HG02973 (cell line): ENCODE results near the gene TTI1.

Experiments used
- ATAC-seq: cut with Tn5 transposase; IDR thresholded peaks from one replicate; pipeline ENCODE4 v1.9.1; 2021; ENCODE audit warnings: moderate library complexity; ENCODE audit not compliant: unreplicated experiment

TTI1 gene

DNA sequence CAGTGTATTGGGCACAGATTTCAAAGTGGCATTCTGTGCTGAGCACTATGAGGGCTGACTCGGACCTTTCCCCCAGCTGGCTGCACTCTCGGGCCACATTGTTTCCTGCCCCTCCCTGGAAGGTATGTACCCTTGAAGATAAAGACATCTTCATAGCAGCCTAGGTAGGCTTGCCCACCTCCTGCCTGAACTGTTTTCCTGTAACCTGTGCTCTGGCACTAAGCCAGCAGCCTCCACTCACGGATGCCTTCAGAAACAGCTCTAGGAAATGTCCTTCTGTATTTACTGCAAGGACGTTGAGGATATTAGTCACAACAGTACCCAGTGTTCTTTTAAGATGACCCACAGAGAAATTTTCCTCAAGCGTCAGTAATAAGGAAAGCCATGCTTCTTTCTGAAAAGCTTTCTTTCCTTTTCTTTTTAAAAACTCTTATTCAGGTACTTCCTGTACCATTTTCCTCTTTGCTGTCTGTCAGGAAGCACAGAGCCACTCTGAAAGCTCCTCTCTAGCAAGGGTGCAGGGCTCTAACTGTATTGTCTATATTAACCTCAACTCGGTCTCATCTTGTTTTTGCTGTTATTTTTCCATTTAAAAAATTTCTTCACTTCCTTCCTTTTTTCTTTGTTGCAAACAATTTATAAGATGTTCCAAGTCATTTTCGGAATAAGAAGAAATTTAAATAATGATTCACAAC is 43.5 kb downstream of the TTI1 start:
- no peak for ATAC-seq

GRCh38 chr20:37988306-37988954 is 44.8 kb downstream of the TTI1 start:
- no peak for ATAC-seq

DNA sequence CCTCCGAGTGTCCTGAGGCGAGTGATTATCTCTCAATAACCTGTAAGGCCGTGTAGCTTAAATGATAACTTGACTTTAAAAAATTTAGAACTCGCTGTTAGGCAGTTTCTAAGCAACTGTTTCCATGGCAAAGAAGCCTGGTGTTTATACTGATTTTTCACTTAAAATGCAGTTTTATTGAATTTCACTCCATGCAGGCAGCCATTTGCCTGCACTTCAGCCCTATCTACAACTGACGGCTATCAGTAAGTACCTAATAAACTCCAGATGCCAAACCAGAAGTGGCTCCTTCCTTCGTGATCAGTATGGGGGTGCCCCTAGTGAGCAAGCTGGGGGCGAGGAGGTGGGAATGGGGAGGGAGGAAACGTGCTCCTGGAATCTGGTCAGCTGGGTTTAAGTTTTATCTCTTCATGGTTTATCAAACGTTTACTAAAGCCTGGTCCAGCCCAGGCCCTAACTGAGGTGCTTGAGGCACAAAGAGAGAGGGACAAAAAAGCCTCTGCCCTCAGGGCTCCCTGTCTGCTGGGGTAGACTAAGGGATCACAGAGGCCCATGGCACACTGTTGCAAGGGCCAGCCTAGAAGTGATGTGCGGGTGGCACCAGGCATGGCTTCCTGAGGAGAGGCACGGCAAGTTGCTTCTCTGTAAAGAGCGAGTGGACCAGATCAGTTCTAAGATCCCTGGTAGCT is 45.5 kb downstream of the TTI1 start:
- ATAC-seq, result no peak

DNA sequence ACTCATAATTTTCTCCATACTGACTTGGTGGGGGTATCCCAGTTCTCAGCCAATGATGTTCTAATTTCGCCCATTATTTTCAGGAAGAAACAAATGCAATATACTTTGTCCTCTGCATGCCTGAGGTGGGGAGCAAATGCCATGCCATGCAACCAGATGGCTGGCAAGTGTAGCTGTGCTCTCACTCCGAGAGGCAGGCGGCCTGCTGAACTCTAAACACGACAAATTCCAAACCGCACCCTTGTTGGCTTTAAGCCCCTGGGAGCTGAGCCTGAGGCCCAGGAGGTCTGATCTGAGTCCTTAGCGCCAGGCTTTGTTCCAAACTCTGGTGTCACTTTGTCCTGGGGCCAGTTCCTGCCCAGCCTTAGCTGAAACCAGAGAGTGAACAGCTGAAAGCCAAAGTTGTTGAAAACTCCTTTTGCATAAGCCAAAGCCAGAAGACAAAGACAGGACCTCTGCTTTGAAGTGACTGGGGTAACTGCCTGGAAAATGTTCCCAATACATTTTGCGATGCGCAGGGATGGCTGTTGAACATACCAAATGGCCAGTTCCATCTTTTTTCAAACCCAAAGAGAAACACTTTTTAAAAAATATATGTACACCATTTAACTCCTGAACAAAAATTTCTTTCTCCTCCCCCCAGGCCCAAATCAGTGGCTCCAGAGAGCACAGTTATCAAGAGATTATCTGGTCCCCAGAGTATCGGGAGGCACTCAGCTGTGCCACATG is 46.2 kb downstream of the TTI1 start:
- ATAC-seq, result no peak

GRCh38 chr20:37986044-37986858 is 47.0 kb downstream of the TTI1 start:
- ATAC-seq, result no peak

DNA sequence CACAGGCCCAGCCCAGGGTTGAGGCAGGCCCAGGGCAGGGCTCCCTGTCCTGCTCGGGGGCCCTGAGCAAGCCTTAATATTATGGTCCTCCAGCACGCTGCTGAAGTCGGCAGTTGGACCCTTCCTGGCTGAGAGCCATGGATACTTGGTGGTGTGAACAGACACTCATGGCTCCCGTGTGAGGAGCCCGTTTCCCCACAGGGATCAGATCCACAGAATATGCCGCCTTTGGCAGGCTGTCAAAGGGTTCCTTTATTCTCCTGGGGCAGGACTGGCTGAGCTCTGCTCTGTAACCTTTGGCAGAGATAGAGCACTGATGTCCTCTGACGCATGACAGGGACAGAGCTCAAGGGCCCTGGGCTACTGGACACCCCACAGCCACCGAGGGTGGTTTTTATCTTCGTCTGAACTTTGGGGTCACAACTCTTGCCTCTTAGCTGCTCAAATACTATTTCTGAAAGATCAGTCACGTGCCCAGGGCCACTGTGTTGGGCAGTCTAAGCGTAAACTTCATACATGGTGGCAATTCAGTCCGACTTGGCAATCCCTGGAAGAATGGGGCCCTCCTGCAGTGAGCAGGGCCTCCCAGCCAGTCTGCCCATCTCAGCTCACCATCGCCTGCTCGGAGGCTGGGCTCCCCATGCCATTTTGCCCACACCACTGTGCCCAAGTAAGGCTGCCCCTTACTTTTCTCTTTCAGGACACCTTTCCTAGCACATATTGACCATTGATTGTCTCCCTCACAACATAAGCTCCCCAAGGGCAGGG is 49.1 kb downstream of the TTI1 start:
- ATAC-seq, result no peak

DNA sequence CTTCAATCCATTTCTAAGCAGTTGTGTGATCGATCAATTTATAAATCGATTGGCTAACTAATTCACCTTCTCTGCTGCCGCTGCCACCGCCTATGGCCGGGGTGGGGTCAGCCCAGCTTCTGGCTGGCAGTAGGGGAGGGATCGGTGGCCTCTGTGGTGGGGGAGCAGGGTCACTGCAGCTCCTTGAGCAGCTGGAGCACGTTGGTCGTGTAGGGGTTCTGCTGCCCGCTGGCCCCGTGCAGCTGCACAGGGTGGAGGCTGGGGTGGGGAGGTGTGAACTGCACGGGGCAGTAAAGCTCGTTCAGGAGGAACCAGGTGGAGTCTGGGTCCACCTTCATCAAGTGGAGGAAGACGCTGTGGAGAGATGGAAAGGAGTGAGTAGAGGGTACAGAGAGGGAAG is 50.0 kb downstream of the TTI1 start:
- no peak for ATAC-seq

DNA sequence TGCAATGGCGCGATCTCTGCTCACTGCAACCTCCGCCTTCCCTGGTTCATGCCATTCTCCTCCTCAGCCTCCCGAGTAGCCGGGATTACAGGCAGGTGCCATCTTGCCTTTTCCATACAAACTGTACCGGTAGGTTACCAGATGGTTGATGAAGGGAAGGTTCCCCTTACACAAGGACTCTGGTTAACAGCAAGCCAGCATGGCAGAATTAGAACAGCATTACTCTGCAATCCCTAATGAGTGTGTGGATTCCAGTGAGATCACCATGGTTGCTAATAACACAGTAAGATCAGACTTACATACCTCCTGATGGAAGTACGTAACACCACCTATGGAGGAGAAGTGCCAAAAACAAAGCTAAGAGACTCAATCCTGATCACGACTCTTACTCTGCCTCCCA is 51.7 kb downstream of the TTI1 start:
- ATAC-seq, result no peak

GRCh38 chr20:37980876-37981275 is 52.4 kb downstream of the TTI1 start:
- ATAC-seq, result no peak

DNA sequence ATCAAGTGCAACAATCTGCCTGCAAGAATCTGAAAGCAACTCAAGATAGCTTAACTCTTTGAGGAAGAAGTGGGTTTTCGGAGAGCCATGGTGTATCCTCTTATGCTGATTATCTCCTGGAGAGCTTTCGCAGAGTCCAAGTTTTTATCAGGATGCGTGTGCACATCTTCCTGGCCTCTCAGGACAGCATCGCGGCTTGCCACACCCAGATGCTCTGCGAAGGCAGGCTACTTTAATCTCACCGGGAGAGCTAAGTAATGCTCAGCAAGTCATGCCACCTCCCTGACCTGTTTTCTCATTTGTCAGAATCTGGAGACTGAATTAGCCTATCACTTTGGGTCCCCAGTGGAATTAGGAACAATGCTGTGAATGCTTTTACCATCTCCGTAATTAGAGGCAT is 52.9 kb downstream of the TTI1 start:
- no peak for ATAC-seq

DNA sequence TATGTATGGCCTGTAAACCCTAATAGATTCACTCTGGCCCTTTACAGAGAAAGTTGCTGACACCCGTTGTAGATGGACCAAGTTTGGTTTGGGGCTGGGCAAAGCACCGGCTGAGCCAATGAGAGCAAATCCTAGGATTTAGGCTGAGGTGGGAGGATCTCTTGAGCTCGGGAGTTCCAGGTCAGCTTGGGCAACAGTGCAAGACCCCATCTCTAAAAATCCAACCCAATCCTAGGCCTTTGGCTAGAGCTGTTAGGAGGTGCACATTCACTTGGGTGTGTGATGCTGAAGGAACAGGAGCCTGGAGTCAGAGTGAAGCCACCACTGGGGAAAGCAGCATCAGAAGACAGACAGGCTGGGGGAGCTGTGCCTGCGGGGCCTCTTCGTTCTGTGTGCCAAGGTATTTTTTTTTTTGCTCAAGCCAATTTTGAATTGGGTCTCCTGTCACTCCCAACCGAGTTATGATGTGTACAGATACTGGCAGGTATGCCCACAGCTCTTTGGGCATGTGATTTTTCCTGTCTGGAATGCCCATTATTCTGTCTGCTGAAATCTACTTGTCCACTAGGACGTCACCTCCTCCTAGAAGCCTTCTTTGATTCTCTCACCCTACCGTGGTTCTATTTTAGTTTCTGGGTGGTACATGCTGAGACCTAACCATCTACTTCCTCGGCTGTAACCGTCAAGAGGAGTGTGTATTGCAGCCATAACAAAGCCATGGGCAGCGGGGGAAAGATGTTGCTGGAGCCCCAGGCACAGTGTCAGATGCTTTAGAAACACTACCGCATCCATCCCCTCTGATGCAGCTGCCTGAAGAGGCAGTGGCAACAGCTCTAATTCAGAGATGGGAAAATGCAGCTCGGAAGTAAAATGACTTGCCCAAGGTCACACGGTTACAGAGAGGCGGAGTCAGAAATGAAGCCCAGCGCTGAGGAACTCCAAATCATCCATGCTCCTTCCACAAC is 54.0 kb downstream of the TTI1 start:
- no peak for ATAC-seq

DNA sequence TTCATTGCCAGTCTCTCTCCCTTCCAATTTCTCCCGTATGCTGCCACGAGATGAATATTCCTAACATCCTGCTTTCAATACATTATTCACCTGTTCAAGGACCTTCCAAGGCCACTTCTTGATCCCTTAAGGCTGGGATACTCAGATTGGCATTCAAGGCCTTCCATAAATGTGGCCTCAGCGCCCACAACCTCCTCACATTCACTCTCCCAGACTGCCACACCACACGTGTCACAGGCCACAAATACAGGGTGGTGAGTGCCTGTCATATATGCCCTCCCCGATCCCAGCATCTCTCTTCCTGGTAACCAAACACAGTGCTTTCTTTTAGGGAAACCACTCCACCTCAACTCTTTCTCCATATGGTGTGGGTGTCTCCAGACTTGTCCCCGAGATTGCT is 55.5 kb downstream of the TTI1 start:
- no peak for ATAC-seq

GRCh38 chr20:37977338-37977737 is 55.9 kb downstream of the TTI1 start:
- ATAC-seq, result no peak

DNA sequence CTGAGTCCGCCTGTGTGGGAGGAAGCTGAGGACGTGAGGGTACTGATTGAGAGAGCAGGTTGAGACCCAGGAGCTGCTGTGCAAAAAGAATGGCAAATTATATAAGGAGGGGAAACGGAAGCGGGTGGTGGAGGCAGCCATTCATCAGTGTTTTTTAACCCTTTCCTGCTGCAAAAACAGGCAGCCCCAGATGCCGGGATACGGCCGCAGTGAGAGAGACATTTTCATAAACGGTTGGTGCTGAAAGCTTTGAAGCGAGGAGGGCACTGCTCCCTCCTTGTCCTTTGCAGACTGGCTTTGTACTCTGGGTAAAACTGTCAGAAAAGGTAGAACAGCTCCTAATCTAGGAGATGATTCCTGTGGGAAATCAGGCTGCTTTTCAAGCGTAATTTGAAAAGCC is 56.4 kb downstream of the TTI1 start:
- ATAC-seq, result no peak

DNA sequence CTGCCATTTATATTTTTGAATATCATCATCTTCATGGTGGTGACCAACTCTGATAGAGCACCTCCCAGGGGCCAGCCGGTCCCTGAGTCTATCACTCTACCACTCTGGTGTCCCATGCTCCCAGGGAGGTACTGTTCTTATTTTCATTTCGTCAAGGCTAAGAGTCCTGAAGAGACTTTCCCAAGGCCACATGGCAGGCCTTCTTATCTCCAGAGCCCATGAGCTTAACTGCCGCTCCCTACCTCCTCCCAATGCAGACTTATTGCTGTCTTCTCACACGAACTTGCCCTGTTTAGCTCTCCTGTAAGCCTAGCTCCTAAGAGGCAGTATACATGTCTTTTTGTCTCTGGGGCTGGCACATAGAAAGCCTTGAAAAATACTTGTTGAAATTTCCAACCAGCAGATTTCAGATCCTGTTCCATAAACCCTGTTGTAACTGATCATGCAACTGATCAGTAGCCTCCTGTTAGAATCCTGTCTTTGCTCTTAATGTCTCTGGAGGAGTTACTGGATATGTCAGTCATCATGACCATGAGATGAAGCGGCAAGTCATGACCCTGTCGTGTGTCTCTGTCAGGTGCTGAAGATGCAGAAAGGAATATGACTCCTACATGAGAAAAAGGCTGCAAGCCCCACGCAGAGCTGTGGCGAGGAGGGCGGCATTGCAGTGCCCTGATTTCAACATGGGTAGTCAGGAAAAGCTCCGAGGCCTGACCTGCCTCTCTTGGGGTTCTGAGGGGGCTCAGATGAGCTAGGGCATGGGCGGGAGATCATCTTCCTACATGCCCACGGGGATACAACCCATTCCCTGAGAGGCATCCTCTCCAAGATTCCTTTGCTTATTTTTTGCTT is 60.0 kb downstream of the TTI1 start:
- ATAC-seq, result no peak

DNA sequence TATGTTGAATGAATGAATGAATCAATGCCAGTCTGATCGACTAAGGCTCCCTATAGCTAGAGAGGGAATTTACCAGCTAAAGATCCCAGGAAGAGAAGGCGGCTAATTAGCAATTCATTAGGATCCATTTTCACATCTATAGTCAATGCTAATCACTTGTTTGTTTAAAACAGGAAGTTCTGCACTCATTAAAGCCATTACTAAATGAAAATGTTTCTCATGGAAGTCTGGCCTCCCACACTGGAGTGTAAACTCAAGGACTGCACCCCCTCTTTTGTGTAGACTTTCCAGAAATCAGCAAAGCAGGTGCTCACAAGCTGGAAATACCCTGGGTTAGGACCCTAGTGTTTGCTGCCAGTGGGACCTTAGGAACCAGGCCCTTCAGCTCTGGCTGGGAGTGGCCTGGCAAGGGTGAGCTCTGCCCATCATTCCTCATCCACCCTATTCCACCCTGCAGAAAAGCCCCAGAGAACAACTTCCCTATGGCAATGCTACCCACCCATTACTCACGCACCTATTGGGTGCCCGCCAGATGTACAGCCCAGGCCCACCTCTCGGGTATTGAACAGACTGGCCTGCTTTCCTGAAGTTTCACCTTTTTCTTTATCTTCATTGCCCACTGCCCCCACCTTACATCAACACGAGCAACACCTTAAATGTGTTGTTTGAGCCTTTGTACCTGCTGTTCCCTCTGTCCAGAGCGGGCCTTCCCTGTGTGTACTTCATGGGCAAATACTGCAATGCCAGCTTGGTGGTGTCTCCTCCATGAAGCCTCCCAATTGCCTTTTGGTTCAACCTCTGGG is 60.8 kb downstream of the TTI1 start:
- ATAC-seq, result no peak

DNA sequence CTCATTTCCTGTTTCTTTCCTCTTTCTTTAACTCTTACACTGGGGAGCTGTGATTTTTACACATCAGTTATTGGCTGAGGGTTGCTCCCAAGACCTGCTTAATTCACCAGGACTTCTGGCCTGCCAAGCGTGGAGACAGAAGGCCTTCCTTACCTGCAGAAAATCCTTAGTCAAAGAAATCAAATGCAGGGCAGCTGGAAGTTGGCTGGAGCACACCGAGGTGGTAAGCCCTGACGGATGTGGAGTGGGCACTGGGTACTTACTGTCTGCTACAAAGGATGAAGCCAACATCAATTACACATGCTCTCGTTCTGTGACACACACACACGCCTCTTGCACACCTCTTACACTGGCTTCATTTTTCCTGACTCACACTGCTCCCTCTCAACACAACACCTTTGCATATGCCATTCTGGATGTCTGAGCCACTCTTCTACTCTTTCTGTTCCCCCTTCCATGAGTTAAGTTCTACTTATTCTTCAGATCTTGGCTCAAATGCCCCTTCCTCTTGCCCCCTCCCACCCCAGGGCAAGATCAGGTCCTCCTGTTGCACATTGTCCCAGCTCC is 61.6 kb downstream of the TTI1 start:
- no peak for ATAC-seq
